WTC11 (cell line): ENCODE data around the gene RAMP3. TPM values are rescaled to one million over a fixed set of nuclear protein-coding genes. Genes with fewer than 3 reads are reported as not detected.
A peak's percentile ranks its signal among the peaks of the same experiment; 100 is the strongest.

ENCODE experiments used
- ATAC-seq: fragments of 200-7000 bp; cut with Tn5 transposase; 2 replicates; pipeline ENCODE4 v1.10.0; 2021; ENCODE audit warnings: mild to moderate bottlenecking, moderate library complexity
- CTCF ChIA-PET: fragments of 300-600 bp; sonication (Branson Sonifier 250); formaldehyde crosslinking; loops from one replicate; lab custom pipeline; 2021; ENCODE audit warnings: antibody characterized with exemption; lab: Charles Lee
- POLR2A ChIA-PET: fragments of 350-600 bp; sonication (Branson Sonifier 250); formaldehyde crosslinking; loops from one replicate; lab custom pipeline; 2021; ENCODE audit warnings: antibody characterized with exemption; lab: Charles Lee
- DNase-seq: peaks from one replicate; pipeline ENCODE4 v3.0.0; 2021; ENCODE audit warnings: low spot score
- H3K27ac Mint-ChIP-seq: 2 replicates; pipeline ENCODE4 v1.8.0; 2021; ENCODE audit warnings: mixed read lengths
- H3K27me3 Mint-ChIP-seq: 2 replicates; pipeline ENCODE4 v1.8.0; 2021; ENCODE audit warnings: low read depth, mild to moderate bottlenecking, moderate library complexity, mixed read lengths
- H3K36me3 Mint-ChIP-seq: 2 replicates; pipeline ENCODE4 v1.8.0; 2021; ENCODE audit warnings: mixed read lengths
- H3K4me1 Mint-ChIP-seq: 2 replicates; pipeline ENCODE4 v1.8.0; 2022; ENCODE audit warnings: mixed read lengths
- H3K4me3 Mint-ChIP-seq: 2 replicates; pipeline ENCODE4 v1.8.0; 2021; ENCODE audit warnings: mild to moderate bottlenecking, moderate library complexity, mixed read lengths
- H3K9me3 Mint-ChIP-seq: 2 replicates; pipeline ENCODE4 v1.8.0; 2021; ENCODE audit warnings: mixed read lengths
- CREM ChIP-seq: sonication (generic); formaldehyde crosslinking; IDR thresholded peaks from 2 replicates; pipeline ENCODE4 v1.8.1; 2022; ENCODE audit warnings: mild to moderate bottlenecking, missing genetic modification reagents, moderate library complexity
- ELF4 ChIP-seq: sonication (generic); formaldehyde crosslinking; IDR thresholded peaks from 2 replicates; pipeline ENCODE4 v1.8.1; 2022; ENCODE audit warnings: low read depth, mild to moderate bottlenecking, moderate library complexity, missing genetic modification reagents
- ESRRA ChIP-seq: sonication (generic); formaldehyde crosslinking; IDR thresholded peaks from 2 replicates; pipeline ENCODE4 v1.8.1; 2022; ENCODE audit warnings: mild to moderate bottlenecking, missing genetic modification reagents, borderline replicate concordance
- NFE2L1 ChIP-seq: sonication (generic); formaldehyde crosslinking; IDR thresholded peaks from 2 replicates; pipeline ENCODE4 v1.8.1; 2023; ENCODE audit warnings: missing genetic modification reagents
- NR2C2 ChIP-seq: sonication (generic); formaldehyde crosslinking; IDR thresholded peaks from 2 replicates; pipeline ENCODE4 v1.8.0; 2022; ENCODE audit warnings: mild to moderate bottlenecking, missing genetic modification reagents
- OVOL2 ChIP-seq: fragments of 250-450 bp; sonication (Bioruptor Pico); IDR thresholded peaks from 2 replicates; pipeline ENCODE4 v1.9.0; 2021; ENCODE audit warnings: mild to moderate bottlenecking, borderline replicate concordance
- SMAD4 ChIP-seq: sonication (generic); formaldehyde crosslinking; IDR thresholded peaks from 2 replicates; pipeline ENCODE4 v1.8.0; 2022; ENCODE audit warnings: mild to moderate bottlenecking, missing genetic modification reagents
- SP1 ChIP-seq: sonication (generic); formaldehyde crosslinking; conservative IDR thresholded peaks from 2 replicates; pipeline ENCODE4 v1.8.1; 2022; ENCODE audit warnings: missing genetic modification reagents
- TP53 ChIP-seq: sonication (generic); formaldehyde crosslinking; IDR thresholded peaks from 2 replicates; pipeline ENCODE4 v1.8.1; 2023; ENCODE audit warnings: mild to moderate bottlenecking, missing genetic modification reagents
- ZNF138 ChIP-seq: sonication (generic); formaldehyde crosslinking; conservative IDR thresholded peaks from 2 replicates; pipeline ENCODE4 v1.8.1; 2022; ENCODE audit warnings: mild to moderate bottlenecking, moderate library complexity, missing genetic modification reagents
- ZNF219 ChIP-seq: sonication (generic); formaldehyde crosslinking; IDR thresholded peaks from 2 replicates; pipeline ENCODE4 v1.8.0; 2023; ENCODE audit warnings: missing genetic modification reagents, mild to moderate bottlenecking, borderline replicate concordance
- ZNF232 ChIP-seq: sonication (generic); formaldehyde crosslinking; IDR thresholded peaks from 2 replicates; pipeline ENCODE4 v1.8.0; 2022; ENCODE audit warnings: mild to moderate bottlenecking, missing genetic modification reagents
- ZNF263 ChIP-seq: sonication (generic); formaldehyde crosslinking; IDR thresholded peaks from 2 replicates; pipeline ENCODE4 v1.8.1; 2022; ENCODE audit warnings: low read depth, mild to moderate bottlenecking, moderate library complexity, missing genetic modification reagents
- ZNF416 ChIP-seq: fragments of 250-450 bp; sonication (Bioruptor Pico); IDR thresholded peaks from 2 replicates; pipeline ENCODE4 v1.9.0; 2021; ENCODE audit warnings: mild to moderate bottlenecking, inconsistent platforms
- total RNA-seq: library from RNA; stranded (reverse); gene quantifications from 3 replicates; pipeline ENCODE4 v1.2.3, GENCODE V29; 2021
- TF ChIP-seq, protein P1 (sequence below): sonication (generic); formaldehyde crosslinking; IDR thresholded peaks from 2 replicates; pipeline ENCODE4 v1.8.1; 2022; ENCODE audit warnings: low read depth, missing genetic modification reagents, borderline replicate concordance
- TF ChIP-seq, protein P2 (sequence below): fragments of 250-450 bp; sonication (Bioruptor Pico); IDR thresholded peaks from 2 replicates; pipeline ENCODE4 v1.9.0; 2021; ENCODE audit warnings: moderate library complexity, mild to moderate bottlenecking, inconsistent platforms, borderline replicate concordance
- TF ChIP-seq, protein P3 (sequence below): sonication (generic); formaldehyde crosslinking; IDR thresholded peaks from 2 replicates; pipeline ENCODE4 v1.8.0; 2022; ENCODE audit warnings: mild to moderate bottlenecking, missing genetic modification reagents
- TF ChIP-seq, protein P4 (sequence below): sonication (generic); formaldehyde crosslinking; IDR thresholded peaks from 2 replicates; pipeline ENCODE4 v1.8.1; 2023; ENCODE audit warnings: mild to moderate bottlenecking, missing genetic modification reagents
- TF ChIP-seq, protein P5 (sequence below): fragments of 250-450 bp; sonication (Bioruptor Pico); IDR thresholded peaks from 2 replicates; pipeline ENCODE4 v1.9.0; 2021; ENCODE audit warnings: mild to moderate bottlenecking
- TF ChIP-seq, protein P6 (sequence below): sonication (generic); formaldehyde crosslinking; conservative IDR thresholded peaks from 2 replicates; pipeline ENCODE4 v1.8.1; 2022; ENCODE audit warnings: mild to moderate bottlenecking, missing genetic modification reagents
- TF ChIP-seq, protein P7 (sequence below): fragments of 200-600 bp; IDR thresholded peaks from 2 replicates; pipeline ENCODE4 v1.8.0; 2022; ENCODE audit warnings: antibody characterized with exemption
- TF ChIP-seq, protein P8 (sequence below): sonication (generic); formaldehyde crosslinking; IDR thresholded peaks from 2 replicates; pipeline ENCODE4 v1.8.0; 2022; ENCODE audit warnings: mild to moderate bottlenecking, missing genetic modification reagents

RAMP3 gene
- total RNA-seq, 1 experiment from 2014 or later: 0.85 TPM

DNA sequence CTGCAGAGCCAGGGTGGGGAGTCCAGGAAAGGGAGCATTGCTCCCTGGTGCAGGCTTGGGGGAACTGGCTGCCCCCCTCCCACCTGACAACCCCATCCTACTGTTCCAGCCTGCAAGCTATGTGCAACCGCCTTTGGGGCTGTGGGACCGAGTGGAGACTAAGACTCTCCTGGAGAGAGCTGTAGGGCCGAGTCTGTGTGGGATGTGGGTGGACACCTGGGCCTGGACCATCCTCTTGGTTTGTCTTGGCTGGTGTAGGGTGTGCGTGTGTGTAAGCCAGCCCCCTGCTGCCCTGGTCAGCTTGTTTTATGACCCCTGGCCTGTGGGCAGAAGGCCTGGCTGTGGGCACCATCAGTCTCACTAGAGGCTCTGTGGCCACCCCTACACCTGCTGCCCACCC is 1.6 kb upstream of the RAMP3 start (continued):
- TF ChIP-seq NR2C2 (CRISPR knock-in tag) (no peak), NFE2L1 (CRISPR knock-in tag) (no peak), ZNF138 (no peak)
- TF ChIP-seq, protein P1, sequence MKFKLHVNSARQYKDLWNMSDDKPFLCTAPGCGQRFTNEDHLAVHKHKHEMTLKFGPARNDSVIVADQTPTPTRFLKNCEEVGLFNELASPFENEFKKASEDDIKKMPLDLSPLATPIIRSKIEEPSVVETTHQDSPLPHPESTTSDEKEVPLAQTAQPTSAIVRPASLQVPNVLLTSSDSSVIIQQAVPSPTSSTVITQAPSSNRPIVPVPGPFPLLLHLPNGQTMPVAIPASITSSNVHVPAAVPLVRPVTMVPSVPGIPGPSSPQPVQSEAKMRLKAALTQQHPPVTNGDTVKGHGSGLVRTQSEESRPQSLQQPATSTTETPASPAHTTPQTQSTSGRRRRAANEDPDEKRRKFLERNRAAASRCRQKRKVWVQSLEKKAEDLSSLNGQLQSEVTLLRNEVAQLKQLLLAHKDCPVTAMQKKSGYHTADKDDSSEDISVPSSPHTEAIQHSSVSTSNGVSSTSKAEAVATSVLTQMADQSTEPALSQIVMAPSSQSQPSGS (CRISPR knock-in tag): no peak
- TF ChIP-seq, protein P2, sequence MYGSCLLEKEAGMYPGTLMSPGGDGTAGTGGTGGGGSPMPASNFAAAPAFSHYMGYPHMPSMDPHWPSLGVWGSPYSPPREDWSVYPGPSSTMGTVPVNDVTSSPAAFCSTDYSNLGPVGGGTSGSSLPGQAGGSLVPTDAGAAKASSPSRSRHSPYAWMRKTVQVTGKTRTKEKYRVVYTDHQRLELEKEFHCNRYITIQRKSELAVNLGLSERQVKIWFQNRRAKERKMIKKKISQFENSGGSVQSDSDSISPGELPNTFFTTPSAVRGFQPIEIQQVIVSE (CRISPR knock-in tag): no peak
- TF ChIP-seq, protein P3, sequence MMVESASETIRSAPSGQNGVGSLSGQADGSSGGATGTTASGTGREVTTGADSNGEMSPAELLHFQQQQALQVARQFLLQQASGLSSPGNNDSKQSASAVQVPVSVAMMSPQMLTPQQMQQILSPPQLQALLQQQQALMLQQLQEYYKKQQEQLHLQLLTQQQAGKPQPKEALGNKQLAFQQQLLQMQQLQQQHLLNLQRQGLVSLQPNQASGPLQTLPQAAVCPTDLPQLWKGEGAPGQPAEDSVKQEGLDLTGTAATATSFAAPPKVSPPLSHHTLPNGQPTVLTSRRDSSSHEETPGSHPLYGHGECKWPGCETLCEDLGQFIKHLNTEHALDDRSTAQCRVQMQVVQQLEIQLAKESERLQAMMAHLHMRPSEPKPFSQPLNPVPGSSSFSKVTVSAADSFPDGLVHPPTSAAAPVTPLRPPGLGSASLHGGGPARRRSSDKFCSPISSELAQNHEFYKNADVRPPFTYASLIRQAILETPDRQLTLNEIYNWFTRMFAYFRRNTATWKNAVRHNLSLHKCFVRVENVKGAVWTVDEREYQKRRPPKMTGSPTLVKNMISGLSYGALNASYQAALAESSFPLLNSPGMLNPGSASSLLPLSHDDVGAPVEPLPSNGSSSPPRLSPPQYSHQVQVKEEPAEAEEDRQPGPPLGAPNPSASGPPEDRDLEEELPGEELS (CRISPR knock-in tag): no peak
- TF ChIP-seq, protein P4, sequence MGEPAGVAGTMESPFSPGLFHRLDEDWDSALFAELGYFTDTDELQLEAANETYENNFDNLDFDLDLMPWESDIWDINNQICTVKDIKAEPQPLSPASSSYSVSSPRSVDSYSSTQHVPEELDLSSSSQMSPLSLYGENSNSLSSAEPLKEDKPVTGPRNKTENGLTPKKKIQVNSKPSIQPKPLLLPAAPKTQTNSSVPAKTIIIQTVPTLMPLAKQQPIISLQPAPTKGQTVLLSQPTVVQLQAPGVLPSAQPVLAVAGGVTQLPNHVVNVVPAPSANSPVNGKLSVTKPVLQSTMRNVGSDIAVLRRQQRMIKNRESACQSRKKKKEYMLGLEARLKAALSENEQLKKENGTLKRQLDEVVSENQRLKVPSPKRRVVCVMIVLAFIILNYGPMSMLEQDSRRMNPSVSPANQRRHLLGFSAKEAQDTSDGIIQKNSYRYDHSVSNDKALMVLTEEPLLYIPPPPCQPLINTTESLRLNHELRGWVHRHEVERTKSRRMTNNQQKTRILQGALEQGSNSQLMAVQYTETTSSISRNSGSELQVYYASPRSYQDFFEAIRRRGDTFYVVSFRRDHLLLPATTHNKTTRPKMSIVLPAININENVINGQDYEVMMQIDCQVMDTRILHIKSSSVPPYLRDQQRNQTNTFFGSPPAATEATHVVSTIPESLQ (CRISPR knock-in tag): no peak

DNA sequence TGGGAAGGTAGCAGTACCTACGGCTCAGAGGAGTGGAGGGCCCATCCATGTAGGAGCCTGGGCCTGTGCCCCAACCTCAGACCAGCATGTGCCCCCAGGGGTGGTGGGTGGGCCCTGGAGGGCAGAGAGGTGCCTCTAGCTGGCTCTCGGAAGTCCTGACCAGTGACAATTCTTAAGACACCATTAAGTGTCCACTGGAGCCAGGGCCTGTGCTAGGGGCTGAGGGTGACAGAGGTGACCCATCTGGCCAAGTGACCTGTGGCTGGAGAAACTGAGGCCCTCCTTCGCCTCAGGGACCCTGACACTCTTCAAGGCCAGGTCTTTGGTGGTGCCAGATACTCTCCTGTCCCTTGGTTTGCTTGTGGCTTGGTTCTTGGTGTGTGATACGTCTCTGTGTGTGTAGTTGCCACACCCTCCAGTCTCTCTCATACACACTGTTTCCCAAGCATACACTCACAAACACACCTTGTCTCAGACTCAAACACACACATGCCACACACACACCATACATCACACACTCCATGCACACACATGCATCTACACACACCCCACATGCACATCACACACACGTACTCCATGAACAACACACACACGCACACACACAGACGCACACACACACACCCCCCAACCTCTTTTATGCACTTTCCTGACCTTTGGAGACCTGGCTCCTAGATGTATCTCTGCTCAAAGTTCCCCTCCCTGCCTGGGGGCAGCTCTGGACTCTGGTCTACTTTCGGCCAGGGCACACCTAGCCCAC is 897 bp upstream of the RAMP3 start:
- Mint-ChIP-seq H3K36me3 (no peaks in the 10 kb centered on the region), H3K27me3 (peaks cover 36% of the 10 kb centered on the region), H3K27ac (no peak overlapping the region), H3K4me1 (peaks cover 13% of the 10 kb centered on the region; the same call in 1 of the 2 replicates), H3K9me3 (no peaks in the 10 kb centered on the region), H3K4me3 (peak overlapping the region; percentile 72)
- no peak for DNase-seq
- ATAC-seq: no peak
- ChIA-PET POLR2A (no interaction called here), CTCF (interaction anchor here (0.9 to 2.3 kb wide), 8 partner anchors 9 to 183 kb away, joined by 3 to 21 read pairs (median 6); no protein-coding TSS in a partner anchor)
- no peak for TF ChIP-seq ELF4 (CRISPR knock-in tag)
- TF ChIP-seq CREM (CRISPR knock-in tag): no peak
- TF ChIP-seq, protein P5, sequence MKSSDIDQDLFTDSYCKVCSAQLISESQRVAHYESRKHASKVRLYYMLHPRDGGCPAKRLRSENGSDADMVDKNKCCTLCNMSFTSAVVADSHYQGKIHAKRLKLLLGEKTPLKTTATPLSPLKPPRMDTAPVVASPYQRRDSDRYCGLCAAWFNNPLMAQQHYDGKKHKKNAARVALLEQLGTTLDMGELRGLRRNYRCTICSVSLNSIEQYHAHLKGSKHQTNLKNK: no peak
- no peak for TF ChIP-seq SP1 (CRISPR knock-in tag)
- TF ChIP-seq, protein P6, sequence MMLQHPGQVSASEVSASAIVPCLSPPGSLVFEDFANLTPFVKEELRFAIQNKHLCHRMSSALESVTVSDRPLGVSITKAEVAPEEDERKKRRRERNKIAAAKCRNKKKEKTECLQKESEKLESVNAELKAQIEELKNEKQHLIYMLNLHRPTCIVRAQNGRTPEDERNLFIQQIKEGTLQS (CRISPR knock-in tag): no peak
- TF ChIP-seq ZNF219 (CRISPR knock-in tag): no peak
- no peak for TF ChIP-seq ZNF232 (CRISPR knock-in tag)
- no peak for TF ChIP-seq ZNF416 (CRISPR knock-in tag)
- no peak for TF ChIP-seq OVOL2 (CRISPR knock-in tag)
- no peak for TF ChIP-seq ESRRA (CRISPR knock-in tag)
- no peak for TF ChIP-seq TP53 (CRISPR knock-in tag)
- TF ChIP-seq ZNF263: no peak
- TF ChIP-seq SMAD4 (CRISPR knock-in tag): no peak; the same call in 1 of the 2 replicates
- TF ChIP-seq, protein P7, sequence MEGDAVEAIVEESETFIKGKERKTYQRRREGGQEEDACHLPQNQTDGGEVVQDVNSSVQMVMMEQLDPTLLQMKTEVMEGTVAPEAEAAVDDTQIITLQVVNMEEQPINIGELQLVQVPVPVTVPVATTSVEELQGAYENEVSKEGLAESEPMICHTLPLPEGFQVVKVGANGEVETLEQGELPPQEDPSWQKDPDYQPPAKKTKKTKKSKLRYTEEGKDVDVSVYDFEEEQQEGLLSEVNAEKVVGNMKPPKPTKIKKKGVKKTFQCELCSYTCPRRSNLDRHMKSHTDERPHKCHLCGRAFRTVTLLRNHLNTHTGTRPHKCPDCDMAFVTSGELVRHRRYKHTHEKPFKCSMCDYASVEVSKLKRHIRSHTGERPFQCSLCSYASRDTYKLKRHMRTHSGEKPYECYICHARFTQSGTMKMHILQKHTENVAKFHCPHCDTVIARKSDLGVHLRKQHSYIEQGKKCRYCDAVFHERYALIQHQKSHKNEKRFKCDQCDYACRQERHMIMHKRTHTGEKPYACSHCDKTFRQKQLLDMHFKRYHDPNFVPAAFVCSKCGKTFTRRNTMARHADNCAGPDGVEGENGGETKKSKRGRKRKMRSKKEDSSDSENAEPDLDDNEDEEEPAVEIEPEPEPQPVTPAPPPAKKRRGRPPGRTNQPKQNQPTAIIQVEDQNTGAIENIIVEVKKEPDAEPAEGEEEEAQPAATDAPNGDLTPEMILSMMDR: no peak
- TF ChIP-seq NR2C2 (CRISPR knock-in tag): no peak
- TF ChIP-seq, protein P8, sequence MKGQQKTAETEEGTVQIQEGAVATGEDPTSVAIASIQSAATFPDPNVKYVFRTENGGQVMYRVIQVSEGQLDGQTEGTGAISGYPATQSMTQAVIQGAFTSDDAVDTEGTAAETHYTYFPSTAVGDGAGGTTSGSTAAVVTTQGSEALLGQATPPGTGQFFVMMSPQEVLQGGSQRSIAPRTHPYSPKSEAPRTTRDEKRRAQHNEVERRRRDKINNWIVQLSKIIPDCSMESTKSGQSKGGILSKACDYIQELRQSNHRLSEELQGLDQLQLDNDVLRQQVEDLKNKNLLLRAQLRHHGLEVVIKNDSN: no peak
